Stimulated activated CD8-positive, alpha-beta memory T cell treated with anti-CD3 and anti-CD28 coated beads, Interleukin-15, amount 100 ng/mL, for 48 hours (primary cell): ENCODE results near the gene EPHX1.
"Not testable (repeated sequence)": the region's sequence is repeated elsewhere in the genome, so short reads cannot be mapped to it uniquely, and the experiment has no call there.

Experiments used
- DNase-seq, 2 donors: peaks; one replicate each; pipeline ENCODE4 v3.0.0-alpha.2; 2020; ENCODE audit warnings: low read depth in 2 of 2

Gene EPHX1

GRCh38 chr1:225777583-225778336 lies 32.2 kb upstream of the EPHX1 start, which contains the start of gene SRP9:
SRP9 (plus strand) TSS chr1:225777826; CDS start chr1:225777941, 115 bp downstream.
- peak; percentile 98 for DNase-seq

GRCh38 chr1:225778337-225778669 lies 31.6 kb upstream of the EPHX1 start:
- DNase-seq, result no peak

GRCh38 chr1:225779165-225779564 lies 30.8 kb upstream of the EPHX1 start:
- DNase-seq, result not testable (repeated sequence)

GRCh38 chr1:225780134-225780533 lies 29.8 kb upstream of the EPHX1 start:
- DNase-seq, result no peak

- DNase-seq, result no peak
Observed at GRCh38 chr1:225780630-225781029, 29.3 kb upstream of the EPHX1 start.

- DNase-seq, result not testable (repeated sequence)
Observed at GRCh38 chr1:225789142-225789541, 20.8 kb upstream of the EPHX1 start.

GRCh38 chr1:225794954-225795353 lies 15.0 kb upstream of the EPHX1 start:
- DNase-seq, result no peak

- not testable (repeated sequence) for DNase-seq
Observed at GRCh38 chr1:225796097-225796496, 13.8 kb upstream of the EPHX1 start.

- not testable (repeated sequence) for DNase-seq
Observed at GRCh38 chr1:225801146-225801545, 8.8 kb upstream of the EPHX1 start.

GRCh38 chr1:225806249-225806648 lies 3.7 kb upstream of the EPHX1 start:
- DNase-seq, result no peak

- not testable (repeated sequence) for DNase-seq
Observed at GRCh38 chr1:225806736-225807135, 3.2 kb upstream of the EPHX1 start.

GRCh38 chr1:225808136-225808535 lies 1.8 kb upstream of the EPHX1 start:
- DNase-seq, result no peak

- DNase-seq, result not testable (repeated sequence)
Observed at GRCh38 chr1:225810579-225811538, 935 bp downstream of the EPHX1 start.

- DNase-seq, result no peak
Observed at GRCh38 chr1:225811622-225812487, 1.9 kb downstream of the EPHX1 start.

GRCh38 chr1:225812488-225813213 lies 2.7 kb downstream of the EPHX1 start:
- no peak for DNase-seq

- DNase-seq, result no peak
Observed at GRCh38 chr1:225813214-225813964, 3.5 kb downstream of the EPHX1 start.

GRCh38 chr1:225814381-225814780 lies 4.5 kb downstream of the EPHX1 start:
- DNase-seq, result no peak

GRCh38 chr1:225815090-225815489 lies 5.2 kb downstream of the EPHX1 start:
- not testable (repeated sequence) for DNase-seq

- no peak for DNase-seq
Observed at GRCh38 chr1:225815526-225816178, 5.7 kb downstream of the EPHX1 start.
